OCI-LY3 (cell line): ENCODE results near the gene SLMAP.

Experiments
- EZH2phosphoT487 ChIP-seq: fragments of 200-600 bp; shearing (Covaris generic); IDR thresholded peaks from 2 replicates; pipeline ENCODE4 v1.6.1; 2018; ENCODE audit warnings: antibody characterized with exemption, mixed run types, low read depth
- TF ChIP-seq, protein P1 (sequence below): fragments of 200-600, 300-600 bp; sonication (generic); IDR thresholded peaks from 2 replicates; pipeline ENCODE4 v1.5.1; 2014; ENCODE audit warnings: antibody characterized with exemption, low read length, low read depth

DNA sequence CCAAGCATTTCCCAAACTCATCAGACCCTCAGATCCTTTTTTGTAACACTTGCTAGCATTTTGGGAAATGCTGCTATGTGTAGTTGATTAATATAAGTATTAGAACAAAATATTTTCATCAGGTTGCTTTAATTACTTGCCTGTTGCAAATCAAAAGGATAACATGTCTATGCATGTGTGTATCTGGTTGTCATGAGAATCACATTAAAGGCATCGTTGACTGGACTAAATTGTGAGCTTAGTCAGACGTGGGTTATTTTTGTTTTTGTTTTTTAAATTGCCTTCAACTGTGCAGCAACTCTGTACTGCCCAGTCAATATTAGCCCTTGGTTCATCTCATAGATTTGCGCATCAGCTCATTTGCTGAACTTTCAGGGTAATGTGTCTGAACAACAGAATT lies 81.6 kb downstream of the SLMAP start:
- TF ChIP-seq, protein P1, sequence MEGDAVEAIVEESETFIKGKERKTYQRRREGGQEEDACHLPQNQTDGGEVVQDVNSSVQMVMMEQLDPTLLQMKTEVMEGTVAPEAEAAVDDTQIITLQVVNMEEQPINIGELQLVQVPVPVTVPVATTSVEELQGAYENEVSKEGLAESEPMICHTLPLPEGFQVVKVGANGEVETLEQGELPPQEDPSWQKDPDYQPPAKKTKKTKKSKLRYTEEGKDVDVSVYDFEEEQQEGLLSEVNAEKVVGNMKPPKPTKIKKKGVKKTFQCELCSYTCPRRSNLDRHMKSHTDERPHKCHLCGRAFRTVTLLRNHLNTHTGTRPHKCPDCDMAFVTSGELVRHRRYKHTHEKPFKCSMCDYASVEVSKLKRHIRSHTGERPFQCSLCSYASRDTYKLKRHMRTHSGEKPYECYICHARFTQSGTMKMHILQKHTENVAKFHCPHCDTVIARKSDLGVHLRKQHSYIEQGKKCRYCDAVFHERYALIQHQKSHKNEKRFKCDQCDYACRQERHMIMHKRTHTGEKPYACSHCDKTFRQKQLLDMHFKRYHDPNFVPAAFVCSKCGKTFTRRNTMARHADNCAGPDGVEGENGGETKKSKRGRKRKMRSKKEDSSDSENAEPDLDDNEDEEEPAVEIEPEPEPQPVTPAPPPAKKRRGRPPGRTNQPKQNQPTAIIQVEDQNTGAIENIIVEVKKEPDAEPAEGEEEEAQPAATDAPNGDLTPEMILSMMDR = no peak
- no peak for TF ChIP-seq EZH2phosphoT487
